VCaP (cell line): ENCODE data around the gene PACS1.

Experiments used
- H3K27ac ChIP-seq: fragments of 450-650 bp; 2 replicates; pipeline ENCODE4 v1.5.1; 2017
- CTCF ChIP-seq: fragments of 450-650 bp; conservative IDR thresholded peaks from 2 replicates; pipeline ENCODE4 v1.5.1; 2017; ENCODE audit warnings: mild to moderate bottlenecking, moderate library complexity

PACS1 gene

GRCh38 chr11:66051766-66052663 is 18.1 kb upstream of the PACS1 start, which contains the start of gene SF3B2:
Gene SF3B2 (plus strand): TSS chr11:66052364. CDS start chr11:66052385, 21 bp downstream.
- H3K27ac ChIP-seq: peak within 1 kb of the TSS; percentile 97
- no peak for TF ChIP-seq CTCF

- peak overlapping the region; percentile 97 for H3K27ac ChIP-seq
- TF ChIP-seq CTCF: no peak
Measured at GRCh38 chr11:66052664-66052982, 17.4 kb upstream of the PACS1 start.

GRCh38 chr11:66055021-66055420 is 15.1 kb upstream of the PACS1 start:
- H3K27ac ChIP-seq: no peak overlapping the region
- TF ChIP-seq CTCF: no peak

- no peak for TF ChIP-seq CTCF
- no peak overlapping the region for H3K27ac ChIP-seq
Measured at GRCh38 chr11:66056501-66056900, 13.6 kb upstream of the PACS1 start.

- H3K27ac ChIP-seq: no peak overlapping the region; the same call in 1 of the 2 replicates
- TF ChIP-seq CTCF: no peak
Measured at GRCh38 chr11:66059966-66060680, 9.9 kb upstream of the PACS1 start.

- no peak for TF ChIP-seq CTCF
Measured at GRCh38 chr11:66061268-66061667, 8.8 kb upstream of the PACS1 start.

GRCh38 chr11:66062408-66062807 is 7.7 kb upstream of the PACS1 start:
- TF ChIP-seq CTCF: no peak
- H3K27ac ChIP-seq: 0 out of 2 replicates have a peak overlapping the region, but pooled peaks have one; percentile 8

More at GRCh38 chr11:66061268-66061667, 8.8 kb upstream of the PACS1 start:
- peak overlapping the region; percentile 8 for H3K27ac ChIP-seq
